Measurements from ENCODE around the gene SP1. TPM values are rescaled to one million over a fixed set of nuclear protein-coding genes. Genes with fewer than 3 reads are reported as not detected.

The SP1 gene
- total and polyA plus RNA-seq, 2 donors (not counting 1 experiment from before 2014, with no cell fraction given) = 26.0 to 129 TPM

- ATAC-seq (ENCODE audit: low read depth) (no peak), DNase-seq (no peak)
- peaks cover 0 to 51% (median 21%) of the 10 kb centered on the region in 4 experiments for H3K27me3 ChIP-seq (replicated peaks in 1 of 4; ENCODE audit: control extremely low read depth in 1 of 4, control insufficient read depth in 3 of 4, insufficient read depth in 4 of 4, low read length in 3 of 4)
- no peak overlapping the region for H3K4me3 ChIP-seq (ENCODE audit: control extremely low read depth in 1 of 5, extremely low read depth in 1 of 5, insufficient read depth in 1 of 5, low read depth in 2 of 5, low read length in 4 of 5)
- H3K79me2 ChIP-seq (ENCODE audit: control insufficient read depth, insufficient read depth, low read length) = no peaks in the 10 kb centered on the region
- peaks cover 10 to 13% of the 10 kb centered on the region in 2 donors for H3K4me1 ChIP-seq (ENCODE audit: control insufficient read depth in 2 of 2, insufficient read depth in 2 of 2, low read length in 2 of 2)
- ChIA-PET CTCF (interaction anchor here (2.8 to 15.1 kb wide), 2 partner anchors 12 to 14 kb away, joined by 12 to 353 read pairs; partner anchors contain the start of gene AAAS), POLR2A (no interaction called here)
- H3K27ac Mint-ChIP-seq = no peak overlapping the region
- no peaks in the 10 kb centered on the region for H4K20me1 ChIP-seq (ENCODE audit: control insufficient read depth, insufficient read depth, low read length, poor library complexity, severe bottlenecking)
- TF ChIP-seq EZH2 (IDR thresholded peaks at IDR 0.05; ENCODE audit: borderline replicate concordance, insufficient read depth, low read depth, low read length, poor library complexity, severe bottlenecking) (no peak), CTCF (IDR thresholded peaks at IDR 0.05) (no peak)
- H3K36me3 ChIP-seq (replicated peaks in 1 of 2; ENCODE audit: control extremely low read depth in 1 of 2, control insufficient read depth in 1 of 2, extremely low read depth in 1 of 2, insufficient read depth in 2 of 2, low read length in 1 of 2) = no peaks in the 10 kb centered on the region
- H3K27me3 Mint-ChIP-seq = peaks cover 66% of the 10 kb centered on the region
- H3K4me1 Mint-ChIP-seq = peaks cover 10% of the 10 kb centered on the region
- WGBS (ENCODE audit: insufficient coverage) = 88% methylated on average over 2 of the region's 4 CpGs
- no peak overlapping the region for H3K27ac ChIP-seq (ENCODE audit: low read length in 2 of 2)
- H3K9me3 ChIP-seq (ENCODE audit: control extremely low read depth in 1 of 3, control insufficient read depth in 2 of 3, insufficient read depth in 1 of 3, low read length in 2 of 3) = no peaks in the 10 kb centered on the region
- no peak overlapping the region for H3K9ac ChIP-seq (ENCODE audit: low read length)
- intact Hi-C loops (cut with micrococcal nuclease) = no loop called here
- no peak overlapping the region for H3K4me2 ChIP-seq (replicated peaks; ENCODE audit: low read depth, low read length, poor library complexity, severe bottlenecking)
- no peaks in the 10 kb centered on the region for H3K9me3 Mint-ChIP-seq (ENCODE audit: insufficient read depth)
- no peak overlapping the region for H3K4me3 Mint-ChIP-seq
- no peak overlapping the region for H2AFZ ChIP-seq (ENCODE audit: insufficient read depth, low read depth, low read length, poor library complexity, severe bottlenecking)
Measured at GRCh38 chr12:53333289-53333688, 46.7 kb upstream of the SP1 start.

- ATAC-seq (ENCODE audit: low read depth) = no peak
- Histone ChIP-seq H3K4me2 (replicated peaks; ENCODE audit: low read depth, low read length, poor library complexity, severe bottlenecking) (no peak overlapping the region), H3K36me3 (replicated peaks in 1 of 2; ENCODE audit: control extremely low read depth in 1 of 2, control insufficient read depth in 1 of 2, extremely low read depth in 1 of 2, insufficient read depth in 2 of 2, low read length in 1 of 2) (no peaks in the 10 kb centered on the region), H2AFZ (ENCODE audit: insufficient read depth, low read depth, low read length, poor library complexity, severe bottlenecking) (no peak overlapping the region), H3K4me1 (ENCODE audit: control insufficient read depth in 2 of 2, insufficient read depth in 2 of 2, low read length in 2 of 2) (peaks cover 10 to 13% of the 10 kb centered on the region in 2 donors), H3K9ac (ENCODE audit: low read length) (no peak overlapping the region), H3K27me3 (replicated peaks in 1 of 4; ENCODE audit: control extremely low read depth in 1 of 4, control insufficient read depth in 3 of 4, insufficient read depth in 4 of 4, low read length in 3 of 4) (peaks cover 0 to 53% (median 23%) of the 10 kb centered on the region in 4 experiments), H3K4me3 (ENCODE audit: control extremely low read depth in 1 of 5, extremely low read depth in 1 of 5, insufficient read depth in 1 of 5, low read depth in 2 of 5, low read length in 4 of 5) (no peak overlapping the region), H4K20me1 (ENCODE audit: control insufficient read depth, insufficient read depth, low read length, poor library complexity, severe bottlenecking) (no peaks in the 10 kb centered on the region), H3K9me3 (ENCODE audit: control extremely low read depth in 1 of 3, control insufficient read depth in 2 of 3, insufficient read depth in 1 of 3, low read length in 2 of 3) (peaks cover 0 to 2% (median 0%) of the 10 kb centered on the region in 3 donors), H3K27ac (ENCODE audit: low read length in 2 of 2) (no peak overlapping the region), H3K79me2 (ENCODE audit: control insufficient read depth, insufficient read depth, low read length) (no peaks in the 10 kb centered on the region)
- DNase-seq = no peak
- Mint-ChIP-seq H3K9me3 (ENCODE audit: insufficient read depth) (no peaks in the 10 kb centered on the region), H3K4me1 (peaks cover 10% of the 10 kb centered on the region), H3K4me3 (no peak overlapping the region), H3K27me3 (peaks cover 69% of the 10 kb centered on the region), H3K27ac (no peak overlapping the region)
- intact Hi-C loops (cut with micrococcal nuclease) = no loop called here
- CTCF ChIA-PET = interaction anchor here (1.2 to 15.1 kb wide), 3 partner anchors 14 to 122 kb away, joined by 4 to 353 read pairs (median 11); no protein-coding TSS in a partner anchor
- POLR2A ChIA-PET = no interaction called here
- 67% methylated on average over 7 of the region's 7 CpGs for WGBS (ENCODE audit: insufficient coverage)
- TF ChIP-seq EZH2 (IDR thresholded peaks at IDR 0.05; ENCODE audit: borderline replicate concordance, insufficient read depth, low read depth, low read length, poor library complexity, severe bottlenecking) = no peak
- no peak for TF ChIP-seq CTCF (IDR thresholded peaks at IDR 0.05)
Measured at GRCh38 chr12:53333845-53334244, 46.1 kb upstream of the SP1 start.
